Measurements from ENCODE around the gene DENND1C.
"Not testable (repeated sequence)": the region's sequence is repeated elsewhere in the genome, so short reads cannot be mapped to it uniquely, and the experiment has no call there.

Gene DENND1C

DNA sequence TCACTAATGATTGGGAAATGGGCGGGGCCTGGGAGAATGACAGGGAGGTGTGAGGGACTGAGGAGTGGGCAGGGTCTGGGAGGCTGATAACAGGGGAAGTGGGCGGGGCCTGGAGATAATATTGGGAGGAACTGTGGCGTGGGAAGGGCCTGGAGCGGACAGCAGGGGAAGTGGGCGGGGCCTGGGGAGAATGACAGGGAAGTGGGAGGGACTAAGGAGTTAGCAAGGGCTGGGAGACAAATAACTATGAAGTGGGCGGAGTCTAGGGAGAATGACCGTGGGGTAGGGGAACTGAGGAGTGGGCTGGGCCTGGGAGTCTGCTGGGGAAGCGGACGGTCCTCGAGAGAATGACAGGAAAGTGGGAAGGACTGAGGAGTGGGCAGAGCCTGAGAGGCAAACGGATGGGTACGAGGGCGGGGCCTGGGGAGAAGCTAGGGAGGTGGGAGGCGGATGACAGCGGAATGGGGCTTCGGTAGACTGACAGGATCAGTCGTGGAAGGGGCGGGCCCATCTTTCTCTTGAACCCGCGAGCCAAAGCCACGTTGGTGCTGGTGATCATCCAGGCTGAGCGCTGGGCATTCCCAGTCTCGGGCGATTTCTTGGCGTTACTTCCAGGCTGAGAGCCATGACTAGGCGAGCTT lies 34.6 kb upstream of the DENND1C start:
- peak; percentile 72 for DNase-seq (ENCODE audit: low read depth)
- TF ChIP-seq, protein P1, sequence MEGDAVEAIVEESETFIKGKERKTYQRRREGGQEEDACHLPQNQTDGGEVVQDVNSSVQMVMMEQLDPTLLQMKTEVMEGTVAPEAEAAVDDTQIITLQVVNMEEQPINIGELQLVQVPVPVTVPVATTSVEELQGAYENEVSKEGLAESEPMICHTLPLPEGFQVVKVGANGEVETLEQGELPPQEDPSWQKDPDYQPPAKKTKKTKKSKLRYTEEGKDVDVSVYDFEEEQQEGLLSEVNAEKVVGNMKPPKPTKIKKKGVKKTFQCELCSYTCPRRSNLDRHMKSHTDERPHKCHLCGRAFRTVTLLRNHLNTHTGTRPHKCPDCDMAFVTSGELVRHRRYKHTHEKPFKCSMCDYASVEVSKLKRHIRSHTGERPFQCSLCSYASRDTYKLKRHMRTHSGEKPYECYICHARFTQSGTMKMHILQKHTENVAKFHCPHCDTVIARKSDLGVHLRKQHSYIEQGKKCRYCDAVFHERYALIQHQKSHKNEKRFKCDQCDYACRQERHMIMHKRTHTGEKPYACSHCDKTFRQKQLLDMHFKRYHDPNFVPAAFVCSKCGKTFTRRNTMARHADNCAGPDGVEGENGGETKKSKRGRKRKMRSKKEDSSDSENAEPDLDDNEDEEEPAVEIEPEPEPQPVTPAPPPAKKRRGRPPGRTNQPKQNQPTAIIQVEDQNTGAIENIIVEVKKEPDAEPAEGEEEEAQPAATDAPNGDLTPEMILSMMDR (IDR thresholded peaks at IDR 0.05; ENCODE audit: low read depth, low read length, missing control alignments): no peak
- in situ Hi-C loops (cut with HindIII; ENCODE audit: low sequenced_read_pairs): no loop called here
- peak overlapping the region; percentile 62 for H3K4me3 ChIP-seq (ENCODE audit: low read depth, low read length)

DNA sequence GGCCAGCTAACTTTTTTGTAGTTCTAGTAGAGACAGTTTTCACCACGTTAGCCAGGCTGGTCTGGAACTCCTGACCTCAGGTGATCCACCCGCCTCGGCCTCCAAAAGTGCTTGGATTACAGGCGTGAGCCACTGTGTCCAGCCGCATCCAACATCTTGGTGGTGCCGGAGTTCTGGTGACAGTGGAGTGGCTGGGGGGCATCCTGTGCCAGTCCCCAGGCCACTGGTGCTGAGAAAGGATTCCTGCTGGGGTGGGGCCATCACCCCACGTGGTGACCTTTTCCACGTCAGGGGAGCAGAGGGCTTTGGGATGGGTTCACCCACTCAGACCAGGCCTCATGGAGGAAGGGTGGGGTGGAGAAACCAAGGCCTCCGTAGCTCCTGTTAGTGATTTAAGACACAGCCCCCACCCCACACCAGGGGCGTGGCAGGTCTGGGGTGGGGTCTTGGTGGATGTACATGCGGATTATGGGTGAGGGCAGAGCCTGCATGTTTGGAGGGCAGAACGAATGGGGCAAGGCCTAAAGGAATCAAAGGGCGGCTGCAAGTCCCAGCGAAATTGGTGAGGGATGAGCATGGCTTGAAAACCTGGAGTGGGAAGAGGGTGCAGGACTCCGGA lies 33.4 kb upstream of the DENND1C start:
- H3K4me3 ChIP-seq (ENCODE audit: low read depth, low read length): no peak overlapping the region
- in situ Hi-C loops (cut with HindIII; ENCODE audit: low sequenced_read_pairs): no loop called here
- TF ChIP-seq, protein P1 (IDR thresholded peaks at IDR 0.05; ENCODE audit: low read depth, low read length, missing control alignments): no peak
- no peak for DNase-seq (ENCODE audit: low read depth)

DNA sequence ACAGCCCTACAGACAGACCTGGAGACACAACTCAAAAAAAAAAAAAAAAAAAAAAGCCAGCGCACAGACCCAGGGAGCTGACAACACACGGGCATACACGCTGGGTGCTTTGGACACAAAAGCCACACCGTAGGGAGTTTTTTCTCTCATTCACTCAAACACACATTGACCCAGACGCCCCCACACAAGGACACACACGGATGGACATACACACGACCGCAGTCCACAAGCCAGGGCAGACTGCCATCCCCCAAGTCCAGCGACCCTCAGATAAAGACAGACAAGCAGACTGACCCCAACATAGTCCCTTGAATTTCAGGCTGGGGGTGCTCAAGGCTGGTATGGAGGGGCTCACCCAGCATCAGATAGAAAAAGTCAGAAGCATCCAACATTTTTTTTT lies 32.5 kb upstream of the DENND1C start:
- no peak for DNase-seq (ENCODE audit: low read depth)
- H3K4me3 ChIP-seq (ENCODE audit: low read depth, low read length): no peak overlapping the region
- in situ Hi-C loops (cut with HindIII; ENCODE audit: low sequenced_read_pairs): no loop called here
- TF ChIP-seq, protein P1 (IDR thresholded peaks at IDR 0.05; ENCODE audit: low read depth, low read length, missing control alignments): no peak

DNA sequence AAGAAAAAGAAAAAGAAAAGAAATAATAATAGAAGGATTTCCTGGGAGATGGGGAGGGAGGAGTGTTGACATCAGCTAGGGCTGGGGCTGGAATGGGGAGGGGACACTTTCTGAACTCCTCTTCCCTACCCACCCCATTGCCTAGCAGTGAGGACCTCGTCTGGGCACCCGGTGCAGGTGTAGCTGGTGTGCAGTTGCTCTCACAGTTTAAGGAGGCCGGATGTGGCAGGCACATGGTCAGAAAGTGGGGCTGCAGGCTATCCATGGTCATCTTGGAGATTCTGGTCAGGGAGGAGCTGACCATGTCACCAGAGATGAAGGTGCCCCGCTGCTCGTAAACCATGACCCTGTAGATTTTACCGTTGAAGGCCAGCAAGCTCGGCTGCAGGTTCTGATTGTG lies 29.0 kb upstream of the DENND1C start:
- H3K4me3 ChIP-seq (ENCODE audit: low read depth, low read length): no peak overlapping the region
- DNase-seq (ENCODE audit: low read depth): no peak
- TF ChIP-seq, protein P1 (IDR thresholded peaks at IDR 0.05; ENCODE audit: low read depth, low read length, missing control alignments): no peak
- in situ Hi-C loops (cut with HindIII; ENCODE audit: low sequenced_read_pairs): no loop called here

DNA sequence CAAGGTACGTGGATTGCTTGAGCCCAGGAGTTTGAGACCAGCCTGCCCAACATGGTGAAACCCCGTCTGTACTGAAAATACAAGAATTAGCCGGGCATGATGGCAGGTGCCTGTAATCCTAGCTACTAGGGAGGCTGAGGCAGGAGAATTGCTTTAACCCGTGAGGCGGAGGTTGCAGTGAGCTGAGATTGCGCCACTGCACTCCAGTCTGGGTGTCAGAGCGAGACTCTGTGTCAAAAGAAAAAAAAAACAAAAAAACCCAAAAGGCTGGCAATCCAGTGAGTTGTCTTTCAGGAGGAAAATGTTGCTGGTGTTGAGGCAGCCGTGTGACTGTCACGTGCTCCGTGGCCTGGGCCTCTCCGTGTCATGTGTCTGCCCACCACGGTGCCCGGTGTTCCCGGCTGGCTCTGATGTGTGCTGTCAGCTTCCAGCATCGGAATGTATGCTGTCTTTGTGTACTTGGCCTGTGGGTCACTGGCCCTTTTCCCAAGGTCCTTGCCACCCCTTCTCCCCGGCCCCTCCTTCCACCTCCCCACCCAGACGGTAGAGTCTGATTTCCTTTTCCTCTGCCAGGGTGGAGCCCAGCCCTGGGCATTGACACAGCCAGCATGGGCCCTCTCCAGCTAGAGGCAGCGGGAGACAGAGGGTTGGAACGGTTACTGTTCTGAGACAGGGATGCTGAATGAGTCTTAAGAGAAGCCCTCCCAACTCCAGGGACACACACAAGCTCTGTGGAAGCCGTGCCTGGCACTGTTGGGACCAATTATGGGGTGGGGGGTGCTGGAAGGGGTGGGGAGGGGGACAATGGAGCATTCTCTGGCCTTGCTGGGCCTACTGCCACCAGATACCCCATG lies 27.8 kb upstream of the DENND1C start:
- no peak overlapping the region for H3K4me3 ChIP-seq (ENCODE audit: low read depth, low read length)
- no peak for DNase-seq (ENCODE audit: low read depth)
- TF ChIP-seq, protein P1 (IDR thresholded peaks at IDR 0.05; ENCODE audit: low read depth, low read length, missing control alignments): no peak
- in situ Hi-C loops (cut with HindIII; ENCODE audit: low sequenced_read_pairs): no loop called here

DNA sequence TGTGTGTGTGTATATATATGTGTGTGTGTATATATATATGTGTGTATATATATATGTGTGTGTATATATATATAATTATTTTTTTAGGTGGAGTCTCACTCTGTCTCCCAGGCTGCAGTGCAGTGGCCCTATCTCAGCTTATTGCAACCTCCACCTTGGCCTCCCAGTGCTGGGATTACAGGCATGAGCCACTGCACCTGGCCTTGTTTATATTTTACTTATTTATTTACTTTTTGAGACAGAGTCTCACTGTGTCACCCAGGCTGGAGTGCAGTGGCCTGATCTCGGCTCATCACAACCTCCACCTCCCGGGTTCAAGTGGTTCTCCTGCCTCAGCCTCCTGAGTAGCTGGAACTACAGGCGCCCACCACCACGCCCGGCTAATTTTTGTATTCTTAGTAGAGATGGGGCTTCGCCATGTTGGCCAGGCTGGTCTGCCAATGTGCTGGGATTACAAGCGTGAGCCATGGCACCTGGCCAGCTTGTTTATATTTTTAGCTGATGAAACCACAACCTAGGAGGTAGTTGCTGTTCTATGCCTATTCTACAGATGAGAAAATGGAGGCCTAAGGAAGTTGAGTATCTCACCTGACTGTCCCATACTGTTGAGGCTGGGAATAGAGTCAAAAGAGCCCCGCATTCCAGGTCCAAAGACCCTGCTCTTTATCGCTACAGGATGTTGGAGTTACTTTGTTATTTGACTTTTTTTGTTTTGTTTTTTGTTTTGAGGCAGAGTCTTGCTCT lies 26.6 kb upstream of the DENND1C start:
- DNase-seq (ENCODE audit: low read depth); H3K4me3 ChIP-seq (ENCODE audit: low read depth, low read length); in situ Hi-C loops (cut with HindIII; ENCODE audit: low sequenced_read_pairs): not testable (repeated sequence)

All from astrocyte of the cerebellum (primary cell).